Neural cell (in vitro differentiated cells): Measurements from ENCODE around the gene FAM32A. TPM values are rescaled to one million over a fixed set of nuclear protein-coding genes. Genes with fewer than 3 reads are reported as not detected.

Experiments
- H2AFZ ChIP-seq: fragments of 200-600, 300-800 bp; sonication (generic), shearing (Covaris generic); 2 replicates; pipeline ENCODE4 v1.6.0; 2014; ENCODE audit warnings: low read depth, mild to moderate bottlenecking, antibody characterized with exemption, low read length, moderate library complexity
- H3F3A ChIP-seq: fragments of 200-600 bp; shearing (Covaris generic); 2 replicates; pipeline ENCODE4 v1.6.1; 2016; ENCODE audit warnings: mild to moderate bottlenecking, moderate library complexity, mixed read lengths, antibody characterized with exemption, low read length; ENCODE audit not compliant: insufficient read depth, poor library complexity, severe bottlenecking
- H3K27ac ChIP-seq: fragments of 200-600, 300-800 bp; sonication (generic), shearing (Covaris generic); 2 replicates; pipeline ENCODE4 v1.5.1; 2014; ENCODE audit warnings: mild to moderate bottlenecking, low read length, moderate library complexity
- H3K27me3 ChIP-seq: fragments of 300-800, 200-600 bp; sonication (generic), shearing (Covaris generic); 2 replicates; pipeline ENCODE4 v1.6.0; 2014; ENCODE audit warnings: mild to moderate bottlenecking, low read depth, low read length, moderate library complexity; ENCODE audit not compliant: insufficient read depth
- H3K36me3 ChIP-seq: fragments of 300-800, 200-600 bp; sonication (generic), shearing (Covaris generic); 2 replicates; pipeline ENCODE4 v1.5.1; 2014; ENCODE audit warnings: mild to moderate bottlenecking, antibody characterized with exemption, low read length, moderate library complexity; ENCODE audit not compliant: insufficient read depth
- H3K4me2 ChIP-seq: fragments of 300-800, 200-600 bp; sonication (generic), shearing (Covaris generic); 2 replicates; pipeline ENCODE4 v1.6.0; 2014; ENCODE audit warnings: mild to moderate bottlenecking, low read length
- H3K4me3 ChIP-seq: fragments of 300-800, 200-600 bp; sonication (generic), shearing (Covaris generic); 2 replicates; pipeline ENCODE4 v1.5.1; 2014; ENCODE audit warnings: mild to moderate bottlenecking, low read length, moderate library complexity
- H3K79me2 ChIP-seq: fragments of 200-600 bp; shearing (Covaris generic); replicated peaks from 2 replicates; pipeline ENCODE4 v1.6.0; 2014; ENCODE audit warnings: mild to moderate bottlenecking, low read length, moderate library complexity; ENCODE audit not compliant: insufficient read depth
- H3K9ac ChIP-seq: fragments of 300-800, 200-600 bp; sonication (generic), shearing (Covaris generic); 2 replicates; pipeline ENCODE4 v1.6.1; 2016; ENCODE audit warnings: mild to moderate bottlenecking, low read length, mixed read lengths
- H3K9me2 ChIP-seq: fragments of 200-600 bp; shearing (Covaris generic); 2 replicates; pipeline ENCODE4 v1.6.1; 2016; ENCODE audit warnings: mild to moderate bottlenecking, low read length, mixed read lengths; ENCODE audit not compliant: insufficient read depth
- H3K9me3 ChIP-seq: fragments of 200-600, 300-800 bp; sonication (generic), shearing (Covaris generic); 2 replicates; pipeline ENCODE4 v1.6.1; 2016; ENCODE audit warnings: mild to moderate bottlenecking, mixed run types, low read length, moderate library complexity, mixed read lengths
- H4K20me1 ChIP-seq: fragments of 200-600 bp; shearing (Covaris generic); 2 replicates; pipeline ENCODE4 v1.6.1; 2016; ENCODE audit warnings: mild to moderate bottlenecking, mixed run types; ENCODE audit not compliant: insufficient read depth
- EP300 ChIP-seq: fragments of 450-650 bp; conservative IDR thresholded peaks from 2 replicates; pipeline ENCODE4 v1.6.1; 2014; ENCODE audit warnings: antibody characterized with exemption, mild to moderate bottlenecking, moderate library complexity; ENCODE audit not compliant: poor library complexity, severe bottlenecking
- EZH2 ChIP-seq: fragments of 200-600, 300-800 bp; shearing (Covaris generic), sonication (generic); IDR thresholded peaks from 2 replicates; pipeline ENCODE4 v1.6.1; 2014; ENCODE audit warnings: antibody characterized with exemption, low read length, borderline replicate concordance, mild to moderate bottlenecking; ENCODE audit not compliant: insufficient read depth, poor library complexity, severe bottlenecking
- MXI1 ChIP-seq: fragments of 450-650 bp; conservative IDR thresholded peaks from 2 replicates; pipeline ENCODE4 v1.6.1; 2014; ENCODE audit warnings: antibody characterized with exemption, mild to moderate bottlenecking; ENCODE audit not compliant: poor library complexity, severe bottlenecking
- POLR2AphosphoS5 ChIP-seq: IDR thresholded peaks from 2 replicates; pipeline ENCODE4 v1.6.1; 2012
- RAD21 ChIP-seq: fragments of 450-650 bp; conservative IDR thresholded peaks from 2 replicates; pipeline ENCODE4 v1.6.1; 2014; ENCODE audit warnings: antibody characterized with exemption, mild to moderate bottlenecking, moderate library complexity
- SMC3 ChIP-seq: fragments of 450-650 bp; conservative IDR thresholded peaks from 2 replicates; pipeline ENCODE4 v1.6.1; 2014; ENCODE audit warnings: antibody characterized with exemption, mild to moderate bottlenecking, moderate library complexity; ENCODE audit not compliant: poor library complexity
- TAF1 ChIP-seq: IDR thresholded peaks from 2 replicates; pipeline ENCODE4 v1.6.1; 2012; ENCODE audit warnings: low read depth
- polyA plus RNA-seq: library from polyadenylated mRNA; depleted of rRNA; stranded (reverse); fragments of >200 nt; gene quantifications from 2 replicates; pipeline ENCODE4 v1.2.3, GENCODE V29; 2014
- TF ChIP-seq, protein P1 (sequence below): fragments of 450-650 bp; IDR thresholded peaks from 2 replicates; pipeline ENCODE4 v1.5.1; 2014; ENCODE audit warnings: antibody characterized with exemption, mild to moderate bottlenecking, moderate library complexity; ENCODE audit not compliant: poor library complexity, severe bottlenecking
- TF ChIP-seq, protein P2 (sequence below): IDR thresholded peaks from 2 replicates; pipeline ENCODE4 v1.6.1; 2012; ENCODE audit warnings: borderline replicate concordance

The FAM32A gene
- polyA plus RNA-seq, 1 donor from 2014 or later: 545 TPM

DNA sequence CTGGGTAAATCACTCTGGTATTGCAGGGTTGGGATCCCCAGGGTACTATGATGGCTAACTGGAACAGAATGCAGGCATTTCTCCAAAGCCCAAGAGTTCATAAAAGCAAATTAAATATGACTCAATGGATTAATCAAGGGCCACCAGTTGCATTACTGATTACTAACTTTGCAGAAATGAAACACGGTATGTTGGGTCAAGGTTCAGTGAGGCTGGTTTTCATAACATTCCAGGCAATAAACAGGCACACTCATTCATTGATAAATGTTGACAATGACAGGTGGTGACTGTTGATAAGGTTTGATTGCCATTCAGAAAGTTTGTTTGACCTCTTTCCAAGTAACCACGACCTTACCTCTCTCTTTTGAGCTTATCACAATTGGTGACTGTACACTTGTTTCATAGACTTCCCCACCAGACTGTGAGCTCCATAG is 12.0 kb downstream of the FAM32A start:
- Histone ChIP-seq H3F3A (no peaks in the 10 kb centered on the region), H3K9me3 (no peaks in the 10 kb centered on the region), H3K4me3 (peak overlapping the region; percentile 100), H3K4me2 (peak overlapping the region; percentile 71), H2AFZ (peak overlapping the region; percentile 76), H3K27ac (peak overlapping the region; percentile 94), H3K9me2 (no peaks in the 10 kb centered on the region), H3K9ac (peak overlapping the region; percentile 96), H4K20me1 (no peaks in the 10 kb centered on the region), H3K79me2 (peaks cover 20% of the 10 kb centered on the region), H3K36me3 (no peaks in the 10 kb centered on the region), H3K27me3 (no peaks in the 10 kb centered on the region)
- TF ChIP-seq RAD21 (no peak), POLR2AphosphoS5 (no peak), TAF1 (no peak), SMC3 (no peak), MXI1 (no peak), EZH2 (no peak), EP300 (no peak)
- TF ChIP-seq, protein P1, sequence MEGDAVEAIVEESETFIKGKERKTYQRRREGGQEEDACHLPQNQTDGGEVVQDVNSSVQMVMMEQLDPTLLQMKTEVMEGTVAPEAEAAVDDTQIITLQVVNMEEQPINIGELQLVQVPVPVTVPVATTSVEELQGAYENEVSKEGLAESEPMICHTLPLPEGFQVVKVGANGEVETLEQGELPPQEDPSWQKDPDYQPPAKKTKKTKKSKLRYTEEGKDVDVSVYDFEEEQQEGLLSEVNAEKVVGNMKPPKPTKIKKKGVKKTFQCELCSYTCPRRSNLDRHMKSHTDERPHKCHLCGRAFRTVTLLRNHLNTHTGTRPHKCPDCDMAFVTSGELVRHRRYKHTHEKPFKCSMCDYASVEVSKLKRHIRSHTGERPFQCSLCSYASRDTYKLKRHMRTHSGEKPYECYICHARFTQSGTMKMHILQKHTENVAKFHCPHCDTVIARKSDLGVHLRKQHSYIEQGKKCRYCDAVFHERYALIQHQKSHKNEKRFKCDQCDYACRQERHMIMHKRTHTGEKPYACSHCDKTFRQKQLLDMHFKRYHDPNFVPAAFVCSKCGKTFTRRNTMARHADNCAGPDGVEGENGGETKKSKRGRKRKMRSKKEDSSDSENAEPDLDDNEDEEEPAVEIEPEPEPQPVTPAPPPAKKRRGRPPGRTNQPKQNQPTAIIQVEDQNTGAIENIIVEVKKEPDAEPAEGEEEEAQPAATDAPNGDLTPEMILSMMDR: no peak
- TF ChIP-seq, protein P2, sequence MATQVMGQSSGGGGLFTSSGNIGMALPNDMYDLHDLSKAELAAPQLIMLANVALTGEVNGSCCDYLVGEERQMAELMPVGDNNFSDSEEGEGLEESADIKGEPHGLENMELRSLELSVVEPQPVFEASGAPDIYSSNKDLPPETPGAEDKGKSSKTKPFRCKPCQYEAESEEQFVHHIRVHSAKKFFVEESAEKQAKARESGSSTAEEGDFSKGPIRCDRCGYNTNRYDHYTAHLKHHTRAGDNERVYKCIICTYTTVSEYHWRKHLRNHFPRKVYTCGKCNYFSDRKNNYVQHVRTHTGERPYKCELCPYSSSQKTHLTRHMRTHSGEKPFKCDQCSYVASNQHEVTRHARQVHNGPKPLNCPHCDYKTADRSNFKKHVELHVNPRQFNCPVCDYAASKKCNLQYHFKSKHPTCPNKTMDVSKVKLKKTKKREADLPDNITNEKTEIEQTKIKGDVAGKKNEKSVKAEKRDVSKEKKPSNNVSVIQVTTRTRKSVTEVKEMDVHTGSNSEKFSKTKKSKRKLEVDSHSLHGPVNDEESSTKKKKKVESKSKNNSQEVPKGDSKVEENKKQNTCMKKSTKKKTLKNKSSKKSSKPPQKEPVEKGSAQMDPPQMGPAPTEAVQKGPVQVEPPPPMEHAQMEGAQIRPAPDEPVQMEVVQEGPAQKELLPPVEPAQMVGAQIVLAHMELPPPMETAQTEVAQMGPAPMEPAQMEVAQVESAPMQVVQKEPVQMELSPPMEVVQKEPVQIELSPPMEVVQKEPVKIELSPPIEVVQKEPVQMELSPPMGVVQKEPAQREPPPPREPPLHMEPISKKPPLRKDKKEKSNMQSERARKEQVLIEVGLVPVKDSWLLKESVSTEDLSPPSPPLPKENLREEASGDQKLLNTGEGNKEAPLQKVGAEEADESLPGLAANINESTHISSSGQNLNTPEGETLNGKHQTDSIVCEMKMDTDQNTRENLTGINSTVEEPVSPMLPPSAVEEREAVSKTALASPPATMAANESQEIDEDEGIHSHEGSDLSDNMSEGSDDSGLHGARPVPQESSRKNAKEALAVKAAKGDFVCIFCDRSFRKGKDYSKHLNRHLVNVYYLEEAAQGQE: no peak

DNA sequence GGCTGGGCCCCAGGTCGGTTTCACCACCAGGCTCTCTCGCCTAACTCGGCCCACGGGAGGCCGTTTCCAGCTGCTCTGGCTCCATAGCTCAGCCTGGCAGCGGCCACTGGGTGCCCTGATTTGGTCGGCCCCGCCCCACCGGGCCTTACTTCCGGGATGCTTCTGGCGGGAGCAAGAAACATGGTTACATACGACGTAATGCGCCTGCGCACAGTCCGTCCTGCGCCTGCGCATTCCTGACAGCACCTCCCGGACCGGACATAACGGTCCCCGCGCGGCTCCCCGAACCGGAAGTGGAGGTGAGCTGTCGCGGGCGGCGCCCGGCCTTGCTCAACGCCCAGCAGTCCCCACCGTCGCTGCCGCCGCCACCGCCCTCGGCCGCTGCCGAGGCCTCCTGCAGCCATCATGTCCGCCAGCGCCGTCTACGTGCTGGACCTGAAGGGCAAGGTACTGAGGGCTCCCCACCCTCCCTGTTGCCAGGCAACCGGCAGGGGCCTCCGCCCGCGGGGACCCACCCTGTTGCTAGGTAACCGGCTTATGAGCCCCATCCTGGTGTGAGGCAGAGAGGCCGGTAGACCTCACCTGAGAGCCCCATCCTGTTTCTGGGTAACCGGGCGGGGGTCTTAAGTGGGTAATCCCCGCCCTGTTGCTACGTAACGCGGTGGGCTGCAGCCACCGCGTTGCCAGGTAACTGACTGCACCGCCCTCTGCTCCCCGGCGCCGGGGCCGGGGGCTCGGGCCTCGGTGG is 12.6 kb downstream of the FAM32A start, which contains the start of gene AP1M1:
TSS of gene AP1M1 (plus strand) at position 290 of the 748 bp plus-strand sequence. CDS start at position 406, 116 bp downstream.
- Histone ChIP-seq H3F3A (no peaks in the 10 kb centered on the region), H3K27me3 (no peaks in the 10 kb centered on the region), H3K9me2 (no peaks in the 10 kb centered on the region), H4K20me1 (no peaks in the 10 kb centered on the region), H2AFZ (peak within 1 kb of the TSS; percentile 96), H3K27ac (peak within 1 kb of the TSS; percentile 94), H3K79me2 (peaks cover 25% of the 10 kb centered on the region), H3K9me3 (no peaks in the 10 kb centered on the region), H3K4me3 (peak within 1 kb of the TSS; percentile 100), H3K4me2 (peak within 1 kb of the TSS; percentile 86), H3K9ac (peak within 1 kb of the TSS; percentile 96), H3K36me3 (no peaks in the 10 kb centered on the region)
- TF ChIP-seq RAD21: no peak
- TF ChIP-seq, protein P2: peak; percentile 34
- TF ChIP-seq, protein P1: no peak
- peak; percentile 66 for TF ChIP-seq EP300
- no peak for TF ChIP-seq EZH2
- peak; percentile 15 for TF ChIP-seq SMC3
- no peak for TF ChIP-seq TAF1
- peak; percentile 86 for TF ChIP-seq MXI1
- TF ChIP-seq POLR2AphosphoS5: peak; percentile 83
